Activated CD4-positive, alpha-beta T cell treated with anti-CD3 and anti-CD28 coated beads, Interleukin-2, amount 10 ng/mL, durations not matched to agents 24 days and 14 days (primary cell): Measurements from ENCODE around the gene INSR. TPM values are rescaled to one million over a fixed set of nuclear protein-coding genes. Genes with fewer than 3 reads are reported as not detected.
"Not testable (repeated sequence)": the region's sequence is repeated elsewhere in the genome, so short reads cannot be mapped to it uniquely, and the experiment has no call there.

Experiments
- DNase-seq: peaks from one replicate; pipeline ENCODE4 v3.0.0; 2022
- H3K27ac Mint-ChIP-seq: one replicate; pipeline ENCODE4 v1.8.0; 2022; ENCODE audit warnings: mild to moderate bottlenecking, mixed read lengths
- H3K27me3 Mint-ChIP-seq: one replicate; pipeline ENCODE4 v1.8.0; 2022; ENCODE audit warnings: mixed read lengths
- H3K36me3 Mint-ChIP-seq: one replicate; pipeline ENCODE4 v1.8.0; 2022; ENCODE audit warnings: low read depth, mild to moderate bottlenecking, mixed read lengths
- H3K4me1 Mint-ChIP-seq: one replicate; pipeline ENCODE4 v1.8.0; 2021; ENCODE audit warnings: mixed read lengths
- H3K4me3 Mint-ChIP-seq: one replicate; pipeline ENCODE4 v1.8.0; 2022; ENCODE audit warnings: mild to moderate bottlenecking, moderate library complexity, mixed read lengths
- H3K9me3 Mint-ChIP-seq: one replicate; pipeline ENCODE4 v1.8.0; 2021; ENCODE audit warnings: mixed read lengths
- intact Hi-C: fragments of 100-400 bp; cut with micrococcal nuclease; formaldehyde crosslinking; loops from one replicate; pipeline ENCODE4 v1.15.1; 2023
- total RNA-seq: library from RNA; stranded (reverse); gene quantifications from 2 replicates; pipeline ENCODE4 v1.2.3, GENCODE V29; 2022

The INSR gene
- total RNA-seq, 1 donor from 2014 or later: 1.9 TPM

GRCh38 chr19:7168941-7169340 lies 125.3 kb downstream of the INSR start:
- H3K27ac Mint-ChIP-seq: no peak overlapping the region
- no peak overlapping the region for H3K4me3 Mint-ChIP-seq
- H3K4me1 Mint-ChIP-seq: no peaks in the 10 kb centered on the region
- no peak for DNase-seq
- no peaks in the 10 kb centered on the region for H3K36me3 Mint-ChIP-seq
- peaks cover 5% of the 10 kb centered on the region for H3K9me3 Mint-ChIP-seq
- no peaks in the 10 kb centered on the region for H3K27me3 Mint-ChIP-seq
- intact Hi-C loops: no loop called here

DNA sequence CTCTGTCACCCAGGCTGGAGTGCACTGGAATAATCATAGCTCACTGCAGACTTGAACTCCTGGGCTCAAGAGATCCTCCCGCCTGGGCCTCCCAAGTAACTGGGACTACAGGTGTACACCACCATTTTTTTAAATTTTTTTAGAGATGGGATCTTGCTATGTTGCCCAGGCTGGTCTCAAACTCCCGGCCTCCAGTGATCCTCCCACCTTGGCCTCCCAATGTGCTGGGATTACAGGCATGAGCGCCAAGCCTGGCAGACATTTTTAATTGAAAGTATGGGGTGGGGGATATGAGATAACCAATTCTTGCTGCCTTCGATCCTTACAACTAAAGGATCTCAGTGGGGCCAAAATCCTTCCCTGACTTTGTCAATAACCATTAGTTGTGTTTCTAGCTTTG lies 132.9 kb downstream of the INSR start:
- no peaks in the 10 kb centered on the region for H3K27me3 Mint-ChIP-seq
- no peaks in the 10 kb centered on the region for H3K9me3 Mint-ChIP-seq
- H3K4me1 Mint-ChIP-seq: no peaks in the 10 kb centered on the region
- no peak overlapping the region for H3K4me3 Mint-ChIP-seq
- no peaks in the 10 kb centered on the region for H3K36me3 Mint-ChIP-seq
- no peak overlapping the region for H3K27ac Mint-ChIP-seq
- intact Hi-C loops: no loop called here
- no peak for DNase-seq

GRCh38 chr19:7159105-7159933 lies 134.9 kb downstream of the INSR start:
- H3K27ac Mint-ChIP-seq: no peak overlapping the region
- H3K36me3 Mint-ChIP-seq: no peaks in the 10 kb centered on the region
- intact Hi-C loops: no loop called here
- no peak for DNase-seq
- no peak overlapping the region for H3K4me3 Mint-ChIP-seq
- H3K27me3 Mint-ChIP-seq: no peaks in the 10 kb centered on the region
- H3K9me3 Mint-ChIP-seq: no peaks in the 10 kb centered on the region
- H3K4me1 Mint-ChIP-seq: no peaks in the 10 kb centered on the region

- no peaks in the 10 kb centered on the region for H3K36me3 Mint-ChIP-seq
- H3K4me1 Mint-ChIP-seq: no peaks in the 10 kb centered on the region
- H3K27me3 Mint-ChIP-seq: no peaks in the 10 kb centered on the region
- intact Hi-C loops: no loop called here
- no peak overlapping the region for H3K27ac Mint-ChIP-seq
- DNase-seq: no peak
- no peak overlapping the region for H3K4me3 Mint-ChIP-seq
- H3K9me3 Mint-ChIP-seq: no peaks in the 10 kb centered on the region
Measured at GRCh38 chr19:7153022-7153421, 141.2 kb downstream of the INSR start.

- Mint-ChIP-seq H3K27me3 (no peaks in the 10 kb centered on the region), H3K36me3 (no peaks in the 10 kb centered on the region), H3K4me1 (no peaks in the 10 kb centered on the region), H3K9me3 (no peaks in the 10 kb centered on the region), H3K27ac (peak overlapping the region; percentile 14), H3K4me3 (no peak overlapping the region)
- peak; percentile 56 for DNase-seq
- intact Hi-C loops: no loop called here
Measured at GRCh38 chr19:7152568-7152967, 141.6 kb downstream of the INSR start.

GRCh38 chr19:7149956-7150705 lies 144.1 kb downstream of the INSR start:
- Mint-ChIP-seq H3K36me3 (no peaks in the 10 kb centered on the region), H3K27me3 (no peaks in the 10 kb centered on the region), H3K9me3 (no peaks in the 10 kb centered on the region), H3K4me1 (no peaks in the 10 kb centered on the region), H3K27ac (no peak overlapping the region), H3K4me3 (no peak overlapping the region)
- intact Hi-C loops: loop anchor here (1.0 to 5.0 kb wide), 2 partner anchors 47 to 191 kb away; no protein-coding TSS in a partner anchor
- DNase-seq: no peak

GRCh38 chr19:7147119-7147675 lies 147.0 kb downstream of the INSR start:
- intact Hi-C loops: loop anchor here (5.0 kb wide), 1 partner anchor 50 kb away; no protein-coding TSS in a partner anchor
- not testable (repeated sequence) for H3K27ac Mint-ChIP-seq, H3K36me3 Mint-ChIP-seq, H3K4me1 Mint-ChIP-seq, H3K27me3 Mint-ChIP-seq, H3K4me3 Mint-ChIP-seq, H3K9me3 Mint-ChIP-seq, DNase-seq

- not testable (repeated sequence) for H3K9me3 Mint-ChIP-seq, H3K4me3 Mint-ChIP-seq, H3K27ac Mint-ChIP-seq, H3K4me1 Mint-ChIP-seq, DNase-seq, H3K27me3 Mint-ChIP-seq, H3K36me3 Mint-ChIP-seq
- intact Hi-C loops: loop anchor here (5.0 kb wide), 1 partner anchor 51 kb away; no protein-coding TSS in a partner anchor
Measured at GRCh38 chr19:7146086-7146485, 148.1 kb downstream of the INSR start.

- H3K9me3 Mint-ChIP-seq: no peaks in the 10 kb centered on the region
- no peak overlapping the region for H3K4me3 Mint-ChIP-seq
- H3K36me3 Mint-ChIP-seq: no peaks in the 10 kb centered on the region
- no peak for DNase-seq
- no peaks in the 10 kb centered on the region for H3K4me1 Mint-ChIP-seq
- no peaks in the 10 kb centered on the region for H3K27me3 Mint-ChIP-seq
- H3K27ac Mint-ChIP-seq: no peak overlapping the region
- intact Hi-C loops: loop anchor here (5.0 kb wide), 1 partner anchor 52 kb away; no protein-coding TSS in a partner anchor
Measured at GRCh38 chr19:7145494-7145893, 148.7 kb downstream of the INSR start.

DNA sequence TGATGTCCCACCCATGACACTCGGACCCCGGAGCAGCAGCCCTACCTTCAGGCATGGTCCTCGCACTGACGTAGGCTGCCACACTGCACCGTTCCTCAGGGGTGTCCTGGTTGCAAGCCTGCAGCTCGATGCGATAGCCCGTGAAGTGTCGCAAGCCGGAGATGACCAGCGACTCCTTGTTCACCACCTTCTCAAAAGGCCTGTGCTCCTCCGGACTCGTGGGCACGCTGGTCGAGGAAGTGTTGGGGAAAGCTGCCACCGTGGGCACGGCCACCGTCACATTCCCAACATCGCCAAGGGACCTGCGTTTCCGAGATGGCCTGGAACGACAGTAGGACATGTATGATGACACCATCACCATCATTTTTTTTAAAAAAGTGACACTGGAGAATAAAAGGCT lies 151.4 kb downstream of the INSR start:
- H3K4me3 Mint-ChIP-seq: no peak overlapping the region
- no peak overlapping the region for H3K27ac Mint-ChIP-seq
- no peaks in the 10 kb centered on the region for H3K27me3 Mint-ChIP-seq
- H3K9me3 Mint-ChIP-seq: no peaks in the 10 kb centered on the region
- H3K4me1 Mint-ChIP-seq: no peaks in the 10 kb centered on the region
- H3K36me3 Mint-ChIP-seq: no peaks in the 10 kb centered on the region
- intact Hi-C loops: no loop called here
- DNase-seq: no peak

DNA sequence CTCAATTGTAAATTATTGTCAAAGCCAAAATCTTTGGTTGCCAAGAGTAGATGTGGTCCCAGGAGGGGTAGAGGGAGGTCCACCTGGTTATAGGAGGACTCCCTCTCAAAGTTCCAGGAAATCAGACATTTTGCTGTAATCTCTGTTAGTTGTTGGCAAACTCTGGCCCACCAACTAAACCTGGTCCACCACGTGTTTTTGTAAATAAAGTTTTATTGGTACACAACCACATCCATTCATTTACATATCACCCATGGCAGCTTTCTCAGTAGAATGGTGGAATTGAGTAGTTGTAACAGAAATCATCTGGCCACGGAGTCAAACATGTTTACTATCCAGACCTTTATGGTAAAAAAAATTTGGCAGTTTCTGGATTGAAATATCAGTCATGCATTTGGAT lies 154.1 kb downstream of the INSR start:
- Mint-ChIP-seq H3K36me3 (no peaks in the 10 kb centered on the region), H3K4me3 (no peak overlapping the region), H3K27ac (no peak overlapping the region), H3K4me1 (no peaks in the 10 kb centered on the region), H3K9me3 (no peaks in the 10 kb centered on the region), H3K27me3 (no peaks in the 10 kb centered on the region)
- no peak for DNase-seq
- intact Hi-C loops: no loop called here

- H3K4me1 Mint-ChIP-seq: no peaks in the 10 kb centered on the region
- H3K36me3 Mint-ChIP-seq: no peaks in the 10 kb centered on the region
- no peak overlapping the region for H3K4me3 Mint-ChIP-seq
- H3K27ac Mint-ChIP-seq: no peak overlapping the region
- H3K27me3 Mint-ChIP-seq: no peaks in the 10 kb centered on the region
- intact Hi-C loops: no loop called here
- no peak for DNase-seq
- no peaks in the 10 kb centered on the region for H3K9me3 Mint-ChIP-seq
Measured at GRCh38 chr19:7139095-7139494, 155.1 kb downstream of the INSR start.

DNA sequence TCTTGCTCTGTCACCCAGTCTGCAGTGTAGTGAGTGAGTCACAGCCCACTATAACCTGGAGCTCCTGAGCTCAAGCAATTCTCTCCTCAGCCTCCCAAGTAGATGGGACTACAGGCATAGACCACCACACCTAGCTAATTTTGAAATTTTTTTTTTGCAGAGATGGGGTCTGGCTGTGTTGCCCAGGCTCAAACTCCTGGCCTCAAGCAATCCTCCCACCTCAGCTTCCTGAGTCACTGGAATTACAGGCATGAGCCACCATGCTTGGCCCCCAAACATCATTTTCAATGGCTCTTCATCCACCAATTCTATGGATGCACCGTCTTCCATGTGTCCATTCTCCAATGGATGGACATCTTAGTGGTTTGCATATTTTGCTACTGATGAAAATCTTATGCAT lies 155.8 kb downstream of the INSR start:
- H3K27ac Mint-ChIP-seq: no peak overlapping the region
- H3K4me1 Mint-ChIP-seq: no peaks in the 10 kb centered on the region

DNA sequence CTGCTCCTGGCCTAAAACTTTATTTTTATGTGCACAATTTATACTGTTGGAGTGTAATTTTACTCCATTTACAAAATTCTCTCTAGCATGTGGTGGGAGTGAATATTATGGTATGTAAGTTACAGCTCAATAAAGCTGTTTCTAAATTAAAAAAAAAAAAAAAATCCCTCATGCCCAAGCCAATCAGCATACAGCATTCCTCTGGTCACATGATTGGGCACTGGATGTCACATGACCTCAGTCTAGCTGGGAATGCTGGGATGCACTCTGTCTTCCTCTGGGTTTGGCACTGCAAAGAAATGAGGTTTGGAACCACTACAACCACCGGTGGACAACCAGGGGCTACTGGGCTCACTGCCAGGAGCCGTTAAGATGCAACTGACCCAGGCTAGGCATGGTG lies 157.1 kb downstream of the INSR start:
- intact Hi-C loops: no loop called here
- no peak for DNase-seq
- Mint-ChIP-seq H3K9me3 (no peaks in the 10 kb centered on the region), H3K4me1 (no peaks in the 10 kb centered on the region), H3K27me3 (no peaks in the 10 kb centered on the region), H3K4me3 (no peak overlapping the region), H3K36me3 (no peaks in the 10 kb centered on the region), H3K27ac (no peak overlapping the region)

More for the DNA sequence above, 155.8 kb downstream of the INSR start:
- H3K36me3 Mint-ChIP-seq: no peaks in the 10 kb centered on the region
- H3K4me3 Mint-ChIP-seq: no peak overlapping the region
- DNase-seq: no peak
- no peaks in the 10 kb centered on the region for H3K27me3 Mint-ChIP-seq
- no peaks in the 10 kb centered on the region for H3K9me3 Mint-ChIP-seq
- intact Hi-C loops: no loop called here
